HG02571 (cell line): ENCODE results near the gene NGEF.

Source experiments
- ATAC-seq: cut with Tn5 transposase; IDR thresholded peaks from one replicate; pipeline ENCODE4 v1.9.1; 2021; ENCODE audit warnings: mild to moderate bottlenecking, moderate library complexity; ENCODE audit not compliant: unreplicated experiment

The NGEF gene

DNA sequence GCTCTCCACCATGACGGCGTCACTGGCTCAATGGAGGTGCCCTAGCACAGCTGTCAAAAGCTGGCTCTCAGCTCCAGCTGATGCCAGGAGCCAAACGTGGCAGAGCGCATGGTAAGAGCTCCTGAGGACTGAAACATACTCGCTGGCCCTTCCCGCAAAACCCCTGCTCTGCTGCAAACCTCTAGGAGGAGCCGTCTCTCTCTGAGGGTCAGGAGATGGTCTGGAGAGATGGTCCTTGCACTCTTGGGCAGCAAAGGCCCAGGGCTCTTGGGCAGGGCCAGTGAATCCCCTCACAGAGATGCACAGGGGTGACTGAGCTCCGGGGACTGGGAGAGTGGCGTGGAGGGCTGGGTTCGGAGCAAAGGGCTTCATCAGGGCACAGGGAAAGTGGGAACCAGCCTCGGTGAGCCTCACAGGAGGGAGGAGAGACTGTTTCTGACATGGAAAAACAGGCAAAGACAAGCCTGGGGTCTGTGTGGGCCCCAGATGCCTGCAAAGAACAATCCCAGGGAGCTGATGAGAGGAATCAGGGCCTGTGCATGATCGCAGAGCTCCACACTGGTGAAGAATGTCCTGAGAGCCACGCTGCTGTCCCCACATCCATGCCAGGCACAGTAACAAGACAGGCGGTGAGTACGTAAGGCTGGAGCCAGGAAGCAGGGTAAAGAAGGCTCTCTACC is 125.7 kb downstream of the NGEF start:
- no peak for ATAC-seq

DNA sequence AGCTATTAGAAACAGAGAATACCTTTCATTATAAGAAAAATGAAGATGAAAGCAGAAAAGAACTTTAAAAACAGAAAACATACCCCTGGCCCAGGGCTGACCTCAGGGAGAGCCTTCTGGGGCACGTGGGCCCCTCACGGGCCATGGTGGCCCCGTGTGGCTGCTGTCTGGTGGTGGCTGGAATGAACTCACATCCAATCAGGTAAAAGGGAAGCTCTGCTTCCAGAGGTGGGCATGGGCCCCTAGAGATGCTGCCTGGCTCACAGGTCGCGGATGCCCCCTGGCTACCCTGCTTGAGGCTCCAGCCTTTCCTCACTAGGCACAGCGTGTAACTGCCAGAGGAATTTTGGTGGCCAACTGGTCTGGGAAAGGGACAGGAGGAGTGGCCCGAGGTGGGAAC is 126.4 kb downstream of the NGEF start:
- no peak for ATAC-seq

DNA sequence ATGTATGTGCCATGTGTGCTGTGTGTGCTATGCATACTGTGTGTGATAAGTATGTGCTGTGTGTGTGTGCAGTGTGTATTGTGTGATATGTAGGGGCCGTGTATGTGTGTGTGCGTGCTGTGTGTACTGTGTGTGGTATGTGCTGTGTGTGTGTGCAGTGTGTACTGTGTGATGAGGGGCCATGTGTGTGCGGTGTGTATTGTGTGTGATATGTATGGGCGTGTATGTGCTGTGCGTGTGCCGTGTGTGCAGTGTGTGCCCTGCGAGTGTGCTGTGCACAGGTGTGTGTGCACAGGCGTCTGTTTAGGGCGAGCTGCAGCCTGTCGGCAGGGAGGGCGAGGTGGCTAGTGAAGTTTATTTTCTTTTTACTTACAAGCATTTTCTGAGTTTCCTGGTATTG is 126.9 kb downstream of the NGEF start:
- no peak for ATAC-seq

DNA sequence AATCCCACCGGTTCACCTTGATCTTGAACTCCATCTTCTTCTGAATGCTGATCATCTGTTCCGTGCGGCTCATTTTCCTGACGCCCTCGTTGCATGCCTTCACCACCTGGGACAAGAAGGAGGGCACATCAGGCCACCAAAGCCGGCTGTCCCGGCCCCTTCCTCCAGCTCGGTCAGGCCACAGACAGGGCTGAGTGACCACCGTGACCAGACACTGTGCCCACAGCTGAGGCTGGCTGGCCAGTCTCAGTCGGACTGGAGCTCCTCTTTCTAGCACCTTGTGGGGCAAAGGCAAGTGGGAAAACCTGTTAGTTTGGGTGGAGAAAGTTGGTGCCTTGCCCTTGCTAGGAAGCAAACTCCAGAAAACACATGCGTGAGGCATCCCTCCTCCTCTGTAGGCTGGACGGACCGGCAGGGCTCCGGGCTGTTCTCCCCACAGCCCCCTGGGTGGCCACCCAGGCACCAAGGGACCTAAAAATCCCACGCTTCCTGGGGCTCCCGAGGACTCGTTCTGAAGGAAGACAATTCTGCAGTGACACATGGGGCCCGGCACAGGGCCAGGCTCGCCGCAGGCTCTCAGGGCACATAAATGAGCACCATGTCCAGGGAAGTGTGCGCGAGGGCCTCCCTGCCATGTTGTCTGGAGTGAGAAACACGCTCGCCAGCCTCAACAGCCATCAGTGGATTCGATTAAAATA is 127.6 kb downstream of the NGEF start:
- no peak for ATAC-seq

DNA sequence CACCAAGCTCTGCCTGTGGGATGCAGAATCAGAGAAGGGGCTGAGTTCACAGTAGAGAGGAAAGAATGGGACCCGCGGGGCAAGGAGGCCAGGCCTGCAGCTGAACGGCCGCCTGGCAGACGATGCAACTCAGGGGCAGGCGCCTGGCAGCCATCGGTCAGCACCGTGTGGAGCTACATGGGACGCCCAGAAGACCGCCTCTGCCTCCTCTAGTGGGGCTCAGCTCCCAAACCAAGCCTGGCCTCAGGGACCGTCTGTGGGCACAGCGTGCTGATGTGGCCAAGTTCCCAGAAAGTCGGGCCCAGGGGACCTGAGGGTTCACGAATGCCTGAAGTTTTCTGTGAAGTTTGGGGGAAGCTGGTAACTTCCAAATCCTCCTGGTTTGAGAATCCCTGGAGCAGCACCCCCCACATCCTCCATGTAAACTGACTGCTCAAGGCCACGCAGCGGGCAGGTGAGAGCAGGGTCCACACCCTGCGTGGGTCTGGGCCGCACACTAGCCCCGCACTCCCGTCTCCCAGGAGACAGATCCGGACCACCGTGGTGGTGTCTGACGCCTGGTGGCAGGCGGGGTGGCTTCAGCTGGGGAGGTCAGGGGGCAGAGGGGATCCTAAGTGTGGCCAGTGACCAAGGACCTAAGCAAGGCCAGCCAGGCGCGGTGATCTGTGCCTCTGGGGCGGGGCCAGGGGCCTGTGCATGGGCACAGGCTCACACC is 128.3 kb downstream of the NGEF start:
- no peak for ATAC-seq

DNA sequence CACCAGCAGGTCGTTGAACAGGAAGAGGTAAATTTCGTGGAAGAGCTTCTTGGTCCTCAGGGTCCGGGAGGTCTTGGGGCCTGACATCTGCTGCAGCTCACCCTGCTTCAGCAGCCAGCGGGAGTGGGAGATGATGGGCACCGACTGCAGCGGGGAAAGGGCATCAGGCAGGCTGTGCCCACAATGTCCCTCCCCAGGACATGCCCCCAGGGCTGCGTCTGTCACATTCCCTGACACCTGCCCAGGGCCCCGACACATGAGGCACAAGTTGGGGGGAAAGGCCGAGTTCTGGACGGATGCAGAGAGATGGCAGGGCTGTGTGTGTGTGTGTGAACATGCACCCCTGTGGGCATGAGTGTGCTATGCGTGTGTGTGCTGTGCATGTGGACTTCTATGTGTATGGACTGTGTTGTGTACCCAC is 129.0 kb downstream of the NGEF start:
- no peak for ATAC-seq

DNA sequence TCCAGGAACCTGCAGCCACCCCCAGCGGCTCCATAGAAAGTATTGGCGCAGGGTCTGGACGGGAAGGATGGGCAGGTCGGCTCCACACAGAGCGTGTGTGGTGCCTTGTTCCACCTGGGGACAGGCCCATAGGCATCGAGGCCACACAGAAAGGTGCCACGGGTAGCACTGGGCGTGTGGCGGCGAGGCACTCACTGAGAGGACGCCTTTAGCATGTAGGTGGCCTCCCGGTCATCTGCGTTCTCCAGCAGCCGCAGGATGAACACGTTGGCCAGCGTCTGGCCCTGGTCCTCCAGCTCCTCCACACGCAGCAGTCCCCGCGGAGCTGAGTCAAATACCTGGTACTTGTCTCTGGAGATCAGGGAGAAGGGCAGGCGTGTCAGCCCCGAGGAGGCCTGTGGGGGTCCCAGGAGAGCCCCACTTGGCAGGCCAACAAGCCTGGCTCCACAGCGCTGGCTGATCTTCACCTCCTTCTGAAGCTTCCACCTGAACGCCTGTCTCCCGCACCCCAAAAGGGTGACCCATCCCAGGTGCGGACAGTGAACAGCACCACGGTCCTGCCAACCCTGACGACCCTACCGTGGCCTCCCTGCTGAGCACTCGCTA is 129.8 kb downstream of the NGEF start:
- no peak for ATAC-seq

DNA sequence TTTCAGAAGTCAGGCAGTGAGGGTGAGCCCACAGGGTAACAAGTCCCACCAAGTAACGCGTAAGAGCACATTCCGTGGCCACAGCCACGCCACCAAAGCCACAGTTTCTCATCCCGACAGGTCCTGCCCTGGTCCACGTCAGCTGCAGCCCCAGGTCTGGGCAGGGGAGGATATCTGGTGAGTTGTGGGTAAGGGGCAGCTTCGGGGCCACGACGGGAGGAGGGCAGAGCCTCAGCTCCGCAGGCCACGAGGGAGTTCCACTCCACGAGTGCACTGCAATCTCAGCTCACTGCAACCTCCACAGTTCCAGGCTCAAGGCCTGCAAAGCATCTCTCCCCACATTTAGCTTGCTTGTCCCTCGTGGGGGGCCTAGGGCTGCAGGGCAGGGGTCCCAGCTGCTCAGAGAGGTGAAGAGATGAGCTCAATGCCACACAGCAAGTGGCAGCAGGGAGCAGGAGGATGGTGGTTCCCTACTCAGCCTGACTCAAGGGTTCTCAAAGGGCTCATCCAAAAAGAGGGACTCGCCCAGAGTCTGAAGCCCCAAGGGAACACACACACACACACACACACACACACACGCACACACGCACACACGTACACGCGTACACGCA is 130.4 kb downstream of the NGEF start:
- no peak for ATAC-seq

DNA sequence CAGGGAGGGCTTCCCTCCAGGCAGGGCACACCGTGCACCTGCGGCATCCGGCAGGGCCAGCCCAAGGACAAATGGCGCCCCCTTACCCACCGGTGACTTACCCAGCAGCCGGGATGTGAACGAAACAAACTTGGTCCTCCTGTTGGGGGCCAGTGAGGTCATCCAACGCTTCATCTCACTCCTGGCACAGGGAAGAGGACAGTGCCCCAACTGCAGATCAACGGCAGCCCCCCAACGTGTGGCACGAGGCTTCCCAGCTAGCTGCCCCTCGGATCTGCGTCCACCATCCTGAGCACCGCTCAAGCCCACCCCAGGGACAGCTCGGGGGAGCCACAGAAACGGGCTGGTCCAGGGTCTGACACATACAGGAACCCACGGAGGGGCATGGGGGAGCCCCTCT is 131.0 kb downstream of the NGEF start:
- no peak for ATAC-seq

DNA sequence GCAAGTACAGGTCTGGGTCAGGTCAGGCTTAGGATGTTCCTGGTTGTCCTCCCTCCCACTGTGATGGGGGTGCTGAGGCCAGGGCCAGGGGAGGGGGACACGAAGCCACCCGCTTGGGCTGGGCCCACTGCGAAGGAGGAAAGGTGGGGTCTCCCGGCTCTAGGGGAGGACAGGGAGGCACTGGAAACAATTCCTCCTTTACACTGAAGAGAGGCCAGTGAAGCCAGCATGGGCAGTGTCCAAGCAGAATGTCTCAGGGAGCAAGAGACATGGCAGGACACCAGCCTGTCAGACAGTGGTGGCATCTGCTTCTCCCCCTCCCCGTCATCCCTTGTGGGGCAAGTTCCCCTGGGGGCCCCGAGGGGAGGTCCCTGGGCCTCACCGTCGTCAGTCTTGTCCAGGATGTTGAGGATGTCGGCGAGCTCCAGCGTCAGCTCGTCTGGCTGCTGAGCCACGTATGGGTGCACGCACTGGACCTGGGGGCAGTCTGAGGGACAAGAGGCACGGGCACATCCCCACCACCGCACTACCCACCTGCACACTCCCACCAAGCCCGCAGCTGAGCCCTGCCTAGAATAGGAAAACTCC is 132.2 kb downstream of the NGEF start:
- ATAC-seq: no peak

DNA sequence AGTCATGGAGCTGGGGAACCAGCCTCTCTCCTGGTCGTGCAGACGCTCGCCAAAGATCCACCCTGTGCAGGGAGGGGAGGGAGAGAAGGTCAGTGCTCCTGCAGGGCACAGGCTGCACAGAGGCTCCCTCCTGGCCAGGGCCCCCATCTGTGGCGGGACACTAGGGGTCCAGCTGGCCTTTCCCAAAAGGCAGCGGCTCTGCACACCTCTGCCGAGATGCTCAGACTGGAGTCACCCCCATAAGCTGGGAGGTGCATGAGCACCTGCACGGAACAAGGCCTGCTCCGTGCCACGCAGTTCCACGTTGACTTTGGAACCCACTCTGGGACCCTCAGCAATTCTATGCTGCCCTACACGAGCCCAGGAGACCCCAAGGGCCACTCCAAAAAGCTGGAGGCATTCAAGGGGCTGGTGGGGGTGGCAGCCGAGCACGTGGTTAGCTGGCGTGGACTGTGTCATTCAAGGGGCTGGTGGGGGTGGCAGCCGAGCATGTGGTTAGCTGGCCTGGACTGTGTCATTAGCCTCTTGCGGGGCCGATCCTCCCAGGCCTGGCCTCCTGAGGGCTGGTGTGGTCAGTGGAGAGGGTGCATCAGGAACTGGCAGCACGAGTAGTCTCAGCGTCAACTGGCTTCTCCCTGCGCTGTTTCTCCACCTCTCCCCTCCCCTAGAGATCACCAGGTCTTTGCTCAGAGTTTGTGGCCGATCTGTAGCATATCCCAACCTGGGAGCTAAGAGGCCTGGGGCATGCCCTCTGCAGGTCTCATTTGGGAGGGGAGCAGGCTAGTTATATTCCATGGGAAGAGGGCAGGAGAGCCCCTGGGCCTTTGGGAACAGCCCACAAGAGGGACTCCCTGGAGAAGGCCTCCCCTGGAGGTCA is 133.2 kb downstream of the NGEF start:
- no peak for ATAC-seq

DNA sequence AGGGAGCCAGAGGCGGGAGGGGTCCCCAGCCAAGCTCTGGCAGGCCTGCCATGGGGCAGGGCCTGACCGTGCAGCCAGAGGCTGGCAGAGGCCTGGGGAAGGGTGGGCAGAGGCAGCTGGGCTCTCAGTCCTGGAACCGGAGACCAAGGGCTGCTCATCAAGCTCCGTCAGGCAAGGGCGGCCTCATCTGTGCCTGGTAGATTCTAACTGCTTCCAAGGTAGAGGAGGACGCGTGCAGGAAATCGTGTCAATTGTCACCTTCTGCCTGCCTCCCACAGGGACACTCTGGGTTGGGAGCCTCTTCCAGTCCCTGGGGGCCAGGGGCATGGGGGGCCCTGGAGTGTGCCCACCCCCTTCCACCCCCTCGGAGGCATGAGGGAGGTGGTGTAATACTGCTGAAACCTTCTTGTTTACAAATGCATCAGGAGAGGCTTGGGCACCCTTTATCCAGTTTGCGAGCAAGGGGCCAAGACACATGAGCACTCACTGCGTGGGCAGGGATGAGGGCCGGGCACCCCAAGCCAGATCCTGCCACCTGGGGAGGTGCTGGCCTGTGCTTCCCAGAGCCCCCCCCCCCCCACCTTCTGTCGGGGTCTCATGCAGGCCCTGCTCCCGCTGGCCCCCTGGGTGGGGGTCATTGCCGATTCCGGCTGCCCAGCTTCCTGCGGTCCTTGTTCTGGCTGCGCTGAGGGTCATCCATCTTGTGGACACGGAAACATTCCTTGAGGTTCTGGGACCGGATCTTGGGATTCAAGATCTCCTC is 134.0 kb downstream of the NGEF start:
- no peak for ATAC-seq

DNA sequence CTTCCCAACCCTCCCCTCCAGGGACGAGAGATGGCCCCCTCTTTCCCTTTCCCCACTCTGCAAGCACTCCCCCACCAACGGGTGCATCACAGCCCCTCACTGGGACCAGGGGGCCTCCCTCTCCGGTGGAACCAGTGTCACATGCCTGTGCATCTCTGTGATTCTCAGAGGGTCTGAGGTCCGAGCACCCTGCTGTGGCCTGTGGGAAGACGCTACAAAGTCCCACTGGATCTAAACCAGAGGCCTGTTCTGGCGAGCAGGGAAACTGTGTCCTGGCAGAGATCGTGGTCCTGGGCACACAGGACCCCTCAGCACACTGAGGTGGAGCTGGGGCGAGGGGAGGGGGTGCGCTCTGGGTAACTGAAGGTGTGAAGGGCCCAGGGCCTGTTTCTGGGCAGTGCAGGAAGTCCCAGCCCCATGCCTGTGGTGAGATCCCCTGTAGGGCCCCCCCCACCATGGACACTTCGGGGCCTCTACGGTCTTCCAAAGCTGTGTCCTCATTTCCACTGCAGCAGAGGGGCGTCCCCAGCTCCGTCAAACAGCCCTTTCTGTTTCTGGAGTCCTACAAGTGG is 135.0 kb downstream of the NGEF start:
- no peak for ATAC-seq

DNA sequence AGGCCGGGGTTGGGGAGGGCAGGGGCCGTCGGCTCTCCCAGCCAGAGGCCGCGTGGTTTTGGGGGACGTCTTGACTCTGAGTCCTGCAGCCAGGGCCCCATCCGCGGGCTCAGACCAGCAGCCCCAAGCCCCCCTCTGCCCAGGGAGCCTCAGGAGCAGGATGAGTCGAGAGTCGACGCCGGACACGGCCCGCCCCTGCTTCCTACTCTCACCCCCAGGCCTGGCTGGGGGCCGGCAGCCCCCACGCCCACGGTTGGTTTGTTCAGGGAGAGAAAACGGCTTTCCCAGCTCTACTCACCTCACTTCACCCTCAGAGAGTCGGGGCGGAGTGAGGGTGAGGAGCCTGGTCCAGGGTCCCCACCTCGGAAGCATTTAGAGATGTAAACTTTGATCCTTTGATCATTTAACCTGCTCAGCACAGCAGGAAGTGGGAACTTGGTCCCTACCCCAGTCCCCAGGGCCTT is 136.0 kb downstream of the NGEF start:
- no peak for ATAC-seq

DNA sequence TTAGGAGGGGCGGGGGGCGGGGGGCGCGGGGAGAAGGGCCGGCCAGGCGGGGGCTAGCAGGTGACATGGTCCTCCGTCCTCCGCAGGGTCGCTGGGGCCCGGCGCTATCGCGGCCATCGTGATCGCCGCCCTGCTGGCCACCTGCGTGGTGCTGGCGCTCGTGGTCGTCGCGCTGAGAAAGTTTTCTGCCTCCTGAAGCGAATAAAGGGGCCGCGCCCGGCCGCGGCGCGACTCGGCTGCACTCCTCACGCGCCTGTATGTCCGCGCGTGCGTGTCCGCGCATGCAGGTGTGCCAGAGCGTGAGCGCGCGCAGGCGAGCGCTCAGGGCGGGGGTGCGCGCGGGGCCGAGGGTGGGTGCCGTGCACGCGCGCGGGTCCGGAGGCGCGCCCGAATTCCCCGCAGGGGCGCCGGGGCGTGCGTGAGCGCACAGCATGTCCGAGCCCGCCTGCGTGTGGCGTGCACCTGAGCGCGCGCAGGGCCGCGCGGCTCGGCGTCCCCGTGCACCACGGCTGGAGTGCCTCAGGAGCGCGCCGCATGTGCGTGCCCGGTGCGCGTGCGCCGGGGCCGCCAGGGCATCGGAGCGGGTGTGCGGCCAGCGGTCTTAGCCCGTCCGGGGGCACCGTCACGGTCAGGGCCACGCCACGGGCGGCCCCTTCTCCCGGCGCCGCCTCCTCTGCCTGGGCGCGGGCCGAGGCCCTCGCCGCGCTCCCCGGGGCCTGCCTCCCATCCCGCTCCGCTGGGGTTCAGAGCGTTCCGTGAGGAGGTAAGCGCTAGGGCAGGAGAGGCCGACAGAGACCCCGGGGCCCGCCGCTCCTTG is 136.7 kb downstream of the NGEF start:
- no peak for ATAC-seq

DNA sequence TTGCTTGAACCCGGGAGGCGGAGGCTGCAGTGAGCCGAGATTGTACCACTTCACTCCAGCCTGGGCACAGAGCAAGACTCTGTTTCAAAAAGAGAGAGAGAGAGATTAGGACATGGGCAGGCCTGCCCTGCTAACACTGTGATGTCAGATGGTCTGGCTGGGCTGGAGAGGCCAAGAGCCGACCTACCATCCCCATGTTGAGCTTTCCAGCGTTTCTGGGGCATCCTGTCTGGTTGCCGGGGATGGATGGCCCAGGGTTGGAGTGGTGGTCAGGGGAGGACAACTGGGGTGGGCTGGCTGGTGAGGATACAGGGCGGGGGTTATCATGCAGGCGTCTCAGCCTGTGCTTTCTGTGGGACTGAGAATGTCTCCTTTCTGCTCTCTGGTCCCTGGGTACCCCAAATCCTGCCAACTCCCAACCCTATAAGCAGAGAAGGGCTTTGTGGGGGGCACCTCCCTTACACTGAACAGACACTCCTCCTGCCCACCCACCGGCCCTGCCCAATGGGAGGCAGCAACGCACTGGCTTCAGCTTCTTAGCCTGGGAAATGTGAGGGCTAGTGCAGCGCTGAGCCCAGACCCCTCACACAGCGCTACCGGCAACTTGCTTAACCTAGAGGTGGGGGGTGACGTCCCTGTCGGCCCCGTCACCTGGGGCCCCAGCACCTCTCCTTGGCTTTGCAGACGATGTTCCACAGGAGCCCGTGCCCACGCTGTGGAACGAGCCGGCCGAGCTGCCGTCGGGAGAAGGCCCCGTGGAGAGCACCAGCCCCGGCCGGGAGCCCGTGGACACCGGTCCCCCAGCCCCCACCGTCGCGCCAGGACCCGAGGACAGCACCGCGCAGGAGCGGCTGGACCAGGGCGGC is 137.6 kb downstream of the NGEF start:
- no peak for ATAC-seq

DNA sequence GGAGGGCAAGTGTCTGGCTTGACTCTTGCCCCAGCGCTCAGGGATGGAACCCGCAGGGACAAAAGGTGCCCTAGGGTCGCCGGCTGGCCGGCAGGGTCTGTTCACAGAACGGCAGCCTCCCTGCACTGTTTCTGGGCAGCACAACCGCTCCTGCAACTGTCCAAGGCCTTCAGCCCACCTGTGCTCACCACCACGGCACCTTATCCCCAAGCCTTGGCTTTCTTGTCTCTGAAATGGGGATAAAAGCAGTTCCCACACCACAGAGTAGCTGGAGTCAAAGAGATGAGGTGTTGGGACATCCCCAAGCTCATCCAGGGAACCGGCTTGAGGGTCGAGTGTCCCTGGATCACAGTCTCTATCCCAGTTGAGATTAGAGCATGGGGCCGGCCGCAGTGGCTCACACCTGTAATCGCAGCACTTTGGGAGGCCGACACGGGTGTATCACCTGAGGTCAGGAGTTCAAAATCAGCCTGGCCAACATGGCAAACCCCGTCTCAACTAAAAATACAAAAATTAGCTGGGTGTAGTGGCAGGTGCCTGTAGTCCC is 138.3 kb downstream of the NGEF start:
- ATAC-seq: no peak
